GM18520 (cell line): Measurements from ENCODE around the gene RAPGEF4.

Experiments
- ATAC-seq: cut with Tn5 transposase; IDR thresholded peaks from one replicate; pipeline ENCODE4 v1.9.1; 2021; ENCODE audit not compliant: unreplicated experiment

RAPGEF4 gene

DNA sequence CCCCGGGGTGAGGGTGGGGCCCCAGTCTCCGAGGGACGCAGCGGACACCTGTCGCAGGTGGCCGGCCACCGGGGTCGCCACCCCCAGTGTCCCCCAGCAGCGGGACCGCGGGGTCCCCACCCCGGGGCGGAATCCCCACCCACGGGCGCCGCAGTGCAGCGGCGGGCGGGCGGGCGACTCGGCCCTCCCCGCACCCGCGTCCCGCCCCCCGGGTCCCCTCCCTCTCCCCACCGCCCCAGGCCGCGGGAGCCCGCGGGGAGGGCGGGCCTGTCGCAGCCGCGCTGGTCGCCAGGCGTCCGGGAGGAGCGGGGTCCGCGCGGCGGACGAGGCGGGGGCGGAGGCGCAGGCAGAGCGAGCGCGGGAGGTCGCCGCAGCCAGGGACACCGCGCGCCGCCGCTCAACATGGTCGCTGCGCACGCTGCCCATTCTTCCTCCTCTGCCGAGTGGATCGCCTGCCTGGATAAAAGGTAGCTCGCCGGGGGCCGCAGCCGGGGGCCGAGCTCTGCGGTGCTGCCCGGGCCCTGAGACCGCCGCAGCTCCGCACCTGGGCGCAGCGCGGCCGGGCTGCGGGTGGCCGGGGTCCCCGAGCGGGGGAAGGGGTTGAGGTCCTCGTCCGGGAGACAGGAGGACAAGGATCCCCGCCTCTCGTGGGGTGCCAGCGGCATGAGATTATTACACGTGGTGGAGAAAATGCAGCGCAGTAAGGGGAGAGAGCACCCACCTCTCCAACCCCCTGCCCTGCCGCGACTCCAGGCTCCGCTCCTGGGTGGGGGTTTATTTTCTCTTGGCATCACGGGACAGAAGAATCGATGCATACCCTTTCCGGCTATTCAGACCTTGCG lies at the start of gene RAPGEF4:
RAPGEF4 (plus strand) TSS at position 264 of the 842 bp plus-strand sequence; CDS start at position 403, 139 bp downstream.
- no peak for ATAC-seq

DNA sequence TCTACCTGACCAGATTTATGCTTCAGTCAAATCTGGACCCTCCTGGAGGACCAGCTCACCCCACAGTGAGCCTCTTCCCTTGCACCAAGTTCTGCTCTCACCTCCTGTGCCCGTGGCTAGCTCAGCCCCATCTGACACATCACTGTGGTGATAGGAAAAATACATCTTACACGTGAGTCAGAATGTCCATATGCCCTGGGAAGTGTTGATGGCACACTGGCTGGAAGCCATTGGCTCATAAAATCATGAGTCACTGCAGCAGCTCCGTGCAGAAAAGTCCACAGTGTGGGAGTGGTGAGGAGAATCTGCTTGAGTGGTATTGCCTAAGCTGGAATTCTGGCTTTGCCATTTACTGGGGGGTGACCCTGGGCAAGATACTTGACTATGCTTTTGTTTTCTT lies 42.6 kb upstream of the RAPGEF4 start:
- no peak for ATAC-seq

DNA sequence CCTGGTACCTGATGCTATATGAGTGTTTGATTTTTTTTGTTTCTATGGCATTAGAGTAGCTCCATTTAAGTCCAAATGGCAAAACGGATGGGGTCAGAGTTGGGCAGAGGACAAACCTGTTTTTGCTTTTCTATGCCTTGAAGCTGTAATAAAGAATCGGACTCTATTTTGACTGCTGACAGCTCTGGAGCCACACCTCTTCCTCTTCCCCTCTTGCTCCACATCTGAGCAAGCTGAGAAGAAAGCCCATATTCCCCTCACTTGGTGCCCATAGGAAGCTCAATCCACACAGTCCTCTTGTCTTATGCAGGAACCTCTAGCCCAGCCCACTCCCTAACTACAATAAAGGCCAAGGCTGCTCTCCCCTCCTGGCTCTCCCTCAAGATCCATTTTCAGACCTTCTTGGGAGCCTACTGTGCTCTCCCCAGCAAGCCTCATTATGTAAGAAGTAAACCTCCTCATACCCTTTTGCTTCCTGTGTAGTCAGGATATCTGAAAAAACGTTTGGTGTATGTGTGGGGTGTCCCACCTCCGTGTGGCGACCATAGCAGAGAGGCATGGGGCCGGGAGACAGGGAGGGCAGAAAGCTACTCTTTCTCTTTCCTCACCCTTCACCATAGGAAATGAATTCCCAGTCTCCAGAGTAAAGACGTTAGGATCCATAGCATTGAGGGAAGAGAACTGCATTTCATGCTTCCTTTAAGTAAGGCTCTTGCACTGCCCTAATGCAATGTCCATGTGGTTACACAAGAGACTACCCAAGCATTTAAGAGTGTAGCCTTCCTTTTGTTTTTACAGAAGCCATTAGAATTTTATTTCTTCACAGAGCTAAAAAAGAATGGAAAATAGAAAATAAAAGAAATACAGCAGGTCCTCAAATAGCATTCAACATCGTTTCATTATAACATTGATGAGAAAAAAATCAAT lies 41.9 kb upstream of the RAPGEF4 start:
- no peak for ATAC-seq

DNA sequence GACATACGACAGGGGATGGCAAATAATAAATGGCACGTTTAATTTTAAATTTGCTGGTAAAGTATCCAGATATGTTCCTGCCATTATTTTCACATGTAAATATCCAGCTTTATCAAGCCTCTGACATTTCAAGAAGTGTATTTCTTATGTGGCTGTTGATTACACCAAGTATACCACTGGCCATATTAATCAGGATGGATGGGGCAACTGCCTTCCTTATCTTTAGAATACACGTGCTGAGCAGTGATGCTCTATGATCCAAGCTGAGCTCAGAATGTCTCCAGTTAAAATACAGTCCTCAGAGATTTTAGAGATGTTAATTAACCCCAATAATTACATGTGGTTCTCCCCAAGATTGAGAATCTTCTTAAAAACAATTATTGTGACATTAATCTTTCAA lies 38.3 kb upstream of the RAPGEF4 start:
- ATAC-seq, result no peak

DNA sequence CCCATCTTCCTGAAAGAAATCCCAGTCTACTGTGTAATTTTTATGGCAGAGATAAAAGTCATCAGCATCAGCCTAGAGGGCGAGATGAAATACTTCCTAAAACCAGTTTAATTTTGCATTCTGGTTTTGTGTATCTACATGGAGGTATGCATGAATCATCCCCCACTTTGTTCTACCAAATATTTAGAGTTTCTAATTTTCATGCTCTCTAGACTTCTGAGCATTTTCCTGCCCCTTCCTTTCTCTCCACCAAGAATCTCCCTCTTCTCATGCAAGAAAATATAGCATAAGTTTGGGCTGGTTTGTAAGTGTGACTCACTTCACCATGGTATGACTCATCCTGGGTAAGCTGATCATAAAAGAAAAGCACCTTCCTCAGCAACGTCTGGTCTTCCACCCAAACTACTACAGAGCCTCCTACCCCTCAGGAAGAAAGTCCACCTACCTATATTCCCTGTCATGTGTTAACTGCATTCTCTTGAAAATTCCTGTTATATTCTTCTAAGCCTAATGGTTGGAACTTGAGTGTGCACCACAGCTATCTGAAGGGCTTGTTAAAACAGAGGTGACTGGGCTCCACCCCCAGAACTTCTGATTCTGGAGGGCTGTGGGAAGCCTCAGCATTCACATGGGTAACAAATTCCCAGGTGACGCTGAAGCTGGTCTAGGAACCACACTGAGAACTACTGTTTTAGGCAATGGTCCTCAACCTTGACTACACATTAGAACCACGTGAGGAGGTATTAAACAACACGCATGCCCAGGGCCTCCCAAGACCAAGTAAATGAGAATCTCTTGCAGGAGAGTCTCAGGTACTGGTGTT lies 37.4 kb upstream of the RAPGEF4 start:
- peak; percentile 76 for ATAC-seq

DNA sequence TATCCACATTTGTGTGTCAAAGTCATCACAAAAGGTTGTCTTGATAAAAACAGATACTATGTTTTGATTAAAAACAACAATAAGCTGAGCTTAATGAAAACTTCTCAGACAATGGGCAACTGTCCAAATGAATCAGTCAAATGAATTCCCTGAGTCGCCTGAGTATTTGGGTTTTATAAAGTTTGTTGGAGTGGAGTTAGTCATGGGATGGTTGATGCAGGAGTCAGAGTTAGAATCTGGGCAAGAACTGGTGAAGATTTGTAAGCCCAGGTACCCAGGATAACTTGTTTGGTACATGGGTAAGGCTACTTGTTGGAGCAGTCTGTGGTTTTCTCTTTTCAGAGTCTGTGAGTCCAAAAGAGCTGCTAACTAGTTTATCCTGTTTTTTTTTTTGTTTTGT lies 34.4 kb upstream of the RAPGEF4 start:
- no peak for ATAC-seq

DNA sequence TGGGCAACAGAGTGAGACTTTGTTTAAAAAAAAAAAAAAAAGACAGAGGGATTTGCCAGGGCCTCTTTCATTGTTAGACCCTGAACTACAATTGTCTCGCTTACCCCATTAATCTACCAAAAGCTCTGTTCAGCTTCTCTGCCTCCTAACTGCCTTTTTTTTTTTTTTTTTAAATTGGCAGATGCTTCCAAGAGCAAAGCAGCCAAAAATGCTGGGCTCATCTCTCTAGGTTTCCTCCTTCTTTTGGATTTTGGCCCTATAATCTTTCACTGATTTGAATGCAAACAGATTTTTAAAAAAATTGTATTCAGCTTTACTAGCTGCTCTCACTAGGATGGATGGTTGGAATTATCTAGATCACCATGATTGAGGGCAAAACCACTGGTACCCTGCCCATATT lies 33.2 kb upstream of the RAPGEF4 start:
- no peak for ATAC-seq

DNA sequence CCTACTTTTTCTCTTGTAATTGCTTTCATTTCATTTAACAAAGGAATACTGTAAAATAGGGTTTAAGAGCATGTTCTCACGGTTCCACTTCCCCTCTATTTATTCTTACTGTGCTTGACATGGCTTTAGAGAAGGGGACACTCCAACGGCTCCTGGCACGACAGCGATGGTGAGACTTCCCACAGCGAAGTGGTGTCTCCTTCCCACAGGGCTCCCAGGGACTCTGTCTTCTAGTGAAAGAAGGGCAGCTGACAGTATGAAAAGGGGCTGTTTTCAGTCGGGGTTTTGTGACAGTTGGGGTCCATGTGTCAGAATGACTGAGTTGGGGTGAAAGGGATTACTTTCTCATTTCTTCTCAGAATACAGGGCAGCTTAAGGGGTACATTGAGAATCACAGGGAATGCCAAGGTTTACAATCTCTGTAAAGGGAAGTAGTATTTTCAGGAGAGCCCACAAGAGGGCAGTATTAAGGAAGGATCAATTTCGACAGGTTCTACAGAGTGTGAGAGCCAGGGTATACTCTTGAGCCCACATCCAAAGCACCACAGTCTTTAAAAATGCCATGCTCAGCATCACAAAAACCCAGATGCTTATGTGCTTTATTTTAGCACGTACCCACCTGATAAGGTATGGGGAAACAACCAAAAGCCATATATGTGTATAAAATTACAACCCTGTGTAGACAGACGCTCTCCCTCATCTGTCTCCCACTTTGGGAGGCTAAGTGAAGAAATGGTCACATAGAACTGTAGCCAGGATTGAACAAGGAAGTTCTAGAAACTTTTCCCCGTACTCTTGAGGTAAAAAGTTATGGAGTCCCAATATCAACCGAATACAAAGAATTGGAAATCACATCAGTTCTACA lies 31.3 kb upstream of the RAPGEF4 start:
- no peak for ATAC-seq

DNA sequence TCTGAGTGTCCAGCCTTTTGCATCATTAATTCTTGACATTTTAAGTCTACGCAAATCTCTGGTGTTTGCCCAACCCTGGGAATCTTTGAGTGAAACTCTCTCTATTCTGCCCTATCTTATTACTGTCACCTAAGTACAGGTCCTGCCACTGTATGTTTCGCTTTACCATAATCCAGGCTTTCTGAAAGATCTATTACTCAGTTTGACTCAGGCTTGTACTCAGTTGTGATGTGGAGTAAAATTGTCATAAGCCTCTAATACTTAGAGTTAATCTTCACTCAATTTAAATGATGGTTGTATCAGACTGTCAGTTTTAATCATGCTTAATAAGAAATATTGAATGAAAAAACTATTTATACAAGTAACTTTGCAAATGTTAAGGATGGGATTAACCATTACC lies 30.3 kb upstream of the RAPGEF4 start:
- no peak for ATAC-seq

DNA sequence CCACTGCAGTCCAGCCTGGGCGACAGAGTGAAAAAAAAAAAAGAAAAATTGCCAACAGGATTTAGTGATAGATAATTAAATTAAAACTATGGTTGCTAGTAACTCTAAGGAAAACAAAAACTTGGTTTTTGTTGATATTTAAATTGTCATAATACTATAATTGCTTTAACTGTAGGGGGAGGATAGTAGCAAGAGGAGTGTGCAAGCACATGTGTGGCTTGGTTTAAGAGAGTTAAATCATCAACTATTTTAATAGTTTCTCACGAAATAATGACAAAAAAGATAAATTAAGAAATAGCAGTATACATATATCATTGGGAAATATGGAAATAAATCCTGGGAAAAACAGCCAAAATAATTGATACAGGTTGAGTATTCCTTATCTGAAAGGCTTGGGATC lies 27.4 kb upstream of the RAPGEF4 start:
- no peak for ATAC-seq

DNA sequence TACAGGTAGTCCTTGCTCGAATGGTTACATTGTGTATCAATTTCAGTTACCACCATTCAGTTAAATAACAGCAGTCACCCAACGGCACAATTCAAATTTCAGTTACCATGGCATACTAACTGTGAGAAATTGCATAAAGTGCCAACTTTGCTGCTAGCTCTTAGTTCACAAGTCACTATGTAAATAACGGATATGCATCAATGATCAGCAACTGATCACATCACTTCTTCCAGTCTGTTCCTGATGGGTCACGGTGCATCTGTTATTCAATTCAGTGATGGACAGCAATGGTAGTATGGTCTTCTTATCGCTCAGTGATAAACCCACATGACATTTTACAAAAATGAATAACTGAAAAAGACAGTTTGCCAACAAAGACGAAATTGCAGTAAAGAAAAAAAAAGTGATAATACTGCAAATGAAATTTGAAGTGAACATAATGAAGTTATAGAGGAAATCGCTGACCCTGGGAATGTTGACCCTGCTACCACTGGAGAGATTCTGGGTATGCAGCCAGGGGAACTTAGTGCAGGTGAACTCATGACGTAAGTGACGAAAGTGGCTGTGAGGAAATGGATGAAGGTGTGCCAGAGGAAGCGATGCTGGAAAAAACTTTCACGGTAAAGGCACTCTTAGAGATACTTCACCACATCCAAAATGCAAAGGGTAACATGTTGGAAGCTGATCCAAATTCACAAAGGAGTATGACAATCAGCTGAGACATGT lies 25.9 kb upstream of the RAPGEF4 start:
- ATAC-seq, result no peak

DNA sequence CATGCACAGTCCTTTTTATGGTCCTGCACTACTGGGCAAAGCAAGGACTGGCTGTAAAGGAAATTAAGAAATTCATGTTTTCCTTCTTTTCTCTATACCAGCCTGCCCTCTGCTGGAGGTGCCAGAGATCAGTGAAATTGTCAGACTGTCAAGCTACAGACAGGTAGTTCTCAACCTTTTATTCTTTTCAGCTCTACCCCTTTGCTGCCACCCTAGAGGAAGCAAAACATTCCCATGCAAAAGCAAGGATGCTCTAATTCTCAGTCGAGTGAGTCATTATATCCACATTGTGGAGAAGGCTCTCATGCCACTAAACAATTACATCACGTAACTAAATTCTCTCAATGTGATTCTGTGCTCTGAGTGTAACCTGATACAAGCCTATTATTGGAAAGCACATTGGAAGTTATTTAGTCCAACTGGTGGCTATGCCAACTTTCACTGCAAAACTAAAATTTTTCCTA lies 25.0 kb upstream of the RAPGEF4 start:
- no peak for ATAC-seq

DNA sequence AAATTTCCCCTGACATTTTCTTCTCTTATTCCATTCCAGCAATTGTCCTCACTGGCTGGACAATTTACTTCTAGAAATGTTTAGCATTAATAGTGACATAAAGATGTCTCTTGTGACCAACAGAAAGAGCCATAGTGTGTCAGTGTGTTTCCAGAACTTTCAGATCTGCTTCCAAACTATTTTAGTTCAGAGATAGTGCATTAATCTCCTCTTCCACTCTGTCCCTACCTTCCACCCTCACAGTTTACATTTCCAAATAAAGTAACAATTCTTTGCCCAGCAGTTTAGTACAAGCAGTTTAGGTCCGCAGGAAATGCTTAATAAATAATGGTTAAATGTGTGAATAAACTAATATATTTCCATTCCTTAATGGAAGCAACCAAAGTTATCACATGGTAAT lies 24.5 kb upstream of the RAPGEF4 start:
- ATAC-seq, result no peak

DNA sequence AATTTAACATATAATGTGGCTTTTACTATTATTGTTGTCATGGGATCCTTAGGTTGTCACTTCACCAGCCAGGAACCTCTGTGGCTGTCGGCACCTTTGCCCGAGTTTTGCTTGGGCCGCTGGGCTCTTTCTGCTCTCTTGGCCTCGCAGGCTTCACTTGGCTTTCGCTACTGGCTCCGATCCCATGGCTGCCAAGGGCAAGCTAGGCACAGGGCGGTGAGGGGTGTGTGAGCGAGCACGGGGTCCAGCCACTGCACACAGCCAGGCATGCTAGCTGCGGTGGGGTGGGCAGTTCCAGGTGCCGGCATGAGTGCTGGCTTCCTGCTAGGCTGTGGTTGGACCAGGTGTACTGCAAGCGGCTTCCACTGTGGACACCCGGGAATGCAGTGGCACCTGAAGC lies 23.4 kb upstream of the RAPGEF4 start:
- no peak for ATAC-seq

DNA sequence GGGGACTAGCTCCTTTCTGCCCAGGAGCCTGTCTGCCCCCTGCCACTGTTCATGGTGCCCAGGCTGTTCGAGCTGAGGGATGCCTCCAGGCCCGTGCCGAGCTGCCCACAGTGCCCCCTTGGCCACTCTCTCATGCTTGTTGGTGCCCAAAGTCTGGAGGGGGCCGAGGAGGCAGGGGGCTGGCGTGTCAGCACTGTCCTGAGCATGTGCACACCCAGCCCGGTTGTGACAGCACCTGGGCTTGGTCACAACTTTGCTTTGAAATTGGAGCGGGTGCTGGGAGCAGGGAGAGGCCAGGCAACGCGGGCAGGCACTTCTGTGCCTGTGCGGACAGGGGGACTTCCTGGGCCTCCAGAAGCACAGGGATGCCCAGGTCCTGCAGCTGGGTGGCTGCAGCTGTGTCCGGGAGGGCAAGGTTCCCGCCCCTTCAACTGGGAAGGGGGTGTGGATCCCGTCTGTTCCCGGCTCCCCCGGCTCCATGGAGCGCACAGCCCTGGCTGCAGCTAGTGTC lies 22.2 kb upstream of the RAPGEF4 start:
- no peak for ATAC-seq

DNA sequence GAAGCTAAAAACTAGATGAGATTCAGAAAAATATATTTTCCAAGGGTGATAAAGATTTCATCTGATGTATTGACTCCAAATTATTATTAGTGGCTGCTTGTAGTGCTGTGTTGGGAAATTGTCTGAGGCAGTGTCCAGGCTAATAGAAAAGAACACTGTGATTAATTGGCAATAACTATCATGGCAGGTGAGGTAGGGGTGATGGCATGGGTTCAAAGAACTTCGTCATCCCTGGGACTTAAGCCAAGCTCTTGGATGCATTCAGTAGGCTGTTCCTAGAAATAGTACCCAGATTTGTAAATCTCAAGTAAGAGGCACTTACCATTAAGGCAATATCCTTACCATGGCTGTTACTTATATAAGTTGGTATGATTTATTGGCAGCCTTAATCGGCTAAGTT lies 13.2 kb upstream of the RAPGEF4 start:
- no peak for ATAC-seq

DNA sequence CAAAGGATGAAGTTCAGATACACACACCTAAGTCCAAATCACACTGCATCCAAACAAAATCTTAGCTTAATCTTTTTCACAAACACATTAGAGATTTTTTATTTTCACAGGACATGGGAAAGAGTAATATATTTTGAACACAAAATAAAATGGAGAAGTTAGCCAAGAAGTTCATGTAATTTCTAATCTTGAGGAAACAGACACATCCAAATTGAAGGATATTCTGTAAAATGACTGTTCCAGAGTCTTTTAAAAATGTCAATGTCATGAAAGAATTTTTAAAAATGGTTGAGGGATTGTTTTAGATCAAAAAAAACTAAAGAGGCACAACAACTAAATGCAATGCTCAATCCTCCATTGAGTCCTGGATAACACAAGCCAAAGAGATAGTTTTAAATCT lies 12.4 kb upstream of the RAPGEF4 start:
- no peak for ATAC-seq

DNA sequence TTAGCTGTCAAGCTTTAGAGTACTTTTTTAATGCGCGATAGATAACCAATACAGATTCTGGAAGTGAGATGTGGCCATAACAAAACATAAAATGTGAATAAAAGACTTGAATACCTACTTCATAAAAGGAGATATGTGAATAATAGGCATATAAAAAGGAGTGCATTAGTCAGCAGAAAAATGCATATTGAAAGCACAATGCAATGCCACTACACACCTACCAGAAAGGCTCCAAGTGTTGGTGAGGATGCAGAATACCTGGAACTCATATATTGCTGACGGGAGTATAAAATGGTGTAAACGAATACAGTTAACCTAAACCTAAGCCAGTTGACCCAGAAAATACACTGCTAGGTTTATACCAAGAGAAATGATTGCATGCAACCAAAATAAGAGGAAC lies 10.9 kb upstream of the RAPGEF4 start:
- no peak for ATAC-seq

DNA sequence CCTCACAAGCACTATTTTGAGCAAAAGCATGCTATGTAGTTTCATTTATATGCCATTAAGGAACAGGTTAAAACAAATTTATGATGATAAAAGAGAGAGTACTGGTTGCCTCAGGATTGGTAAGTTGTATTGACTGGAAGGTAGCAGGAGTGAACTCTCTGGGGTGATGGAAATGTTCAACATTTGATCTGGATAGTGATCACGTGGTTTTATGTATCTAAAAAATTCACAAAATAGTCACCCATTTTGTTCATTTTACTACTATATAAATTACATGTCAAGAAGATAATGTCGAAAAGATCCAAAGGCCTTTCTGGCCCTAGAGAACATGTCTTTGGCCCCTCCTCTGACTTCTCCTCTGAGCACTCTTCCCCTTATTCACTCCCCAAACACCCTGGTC lies 10.4 kb upstream of the RAPGEF4 start:
- ATAC-seq, result no peak
